GM21447 (cell line): ENCODE measurements around the gene ZNF548.

Source experiments
- ATAC-seq: cut with Tn5 transposase; IDR thresholded peaks from one replicate; pipeline ENCODE4 v1.9.1; 2021; ENCODE audit not compliant: unreplicated experiment

Gene ZNF548

GRCh38 chr19:57395710-57396109, 6.1 kb downstream of the ZNF548 start:
- ATAC-seq, result no peak

- no peak for ATAC-seq
Measured at GRCh38 chr19:57398868-57399267, 9.2 kb downstream of the ZNF548 start.

GRCh38 chr19:57403737-57404563, 14.3 kb downstream of the ZNF548 start:
- ATAC-seq, result no peak

GRCh38 chr19:57406516-57407123, 17.0 kb downstream of the ZNF548 start:
- no peak for ATAC-seq

GRCh38 chr19:57410877-57411671, 21.4 kb downstream of the ZNF548 start, which contains the start of gene ZNF17:
Gene ZNF17, plus strand, starts transcription at chr19:57411161. Its CDS starts 2,455 bp downstream, at chr19:57413616.
- peak; percentile 98 for ATAC-seq

DNA sequence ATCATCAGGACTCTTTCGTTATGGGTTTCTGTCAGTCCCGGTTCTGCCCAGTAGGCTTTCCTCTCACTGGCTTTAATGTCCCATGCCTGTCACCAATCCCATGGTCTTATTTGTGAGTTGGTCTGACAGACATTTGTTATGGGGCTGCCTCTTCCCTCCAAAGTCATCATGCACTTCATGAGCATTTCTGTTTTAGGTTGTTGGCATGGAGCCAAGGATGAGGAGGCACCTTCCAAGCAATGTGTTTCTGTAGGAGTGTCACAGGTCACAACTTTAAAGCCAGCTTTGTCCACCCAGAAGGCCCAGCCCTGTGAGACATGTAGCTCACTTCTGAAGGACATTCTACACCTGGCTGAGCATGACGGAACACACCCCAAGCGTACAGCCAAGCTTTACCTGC, 29.8 kb downstream of the ZNF548 start:
- no peak for ATAC-seq

DNA sequence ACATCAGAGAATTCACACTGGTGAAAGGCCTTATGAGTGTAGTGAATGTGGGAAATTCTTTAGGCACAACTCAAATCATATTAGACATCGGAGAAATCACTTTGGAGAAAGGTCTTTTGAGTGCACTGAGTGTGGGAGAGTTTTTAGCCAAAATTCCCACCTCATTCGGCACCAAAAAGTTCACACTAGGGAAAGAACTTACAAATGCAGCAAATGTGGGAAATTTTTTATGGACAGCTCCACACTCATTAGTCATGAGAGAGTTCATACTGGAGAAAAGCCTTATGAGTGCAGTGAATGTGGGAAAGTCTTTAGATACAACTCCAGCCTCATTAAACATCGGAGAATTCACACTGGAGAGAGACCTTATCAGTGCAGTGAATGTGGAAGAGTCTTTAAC, 31.4 kb downstream of the ZNF548 start:
- no peak for ATAC-seq

DNA sequence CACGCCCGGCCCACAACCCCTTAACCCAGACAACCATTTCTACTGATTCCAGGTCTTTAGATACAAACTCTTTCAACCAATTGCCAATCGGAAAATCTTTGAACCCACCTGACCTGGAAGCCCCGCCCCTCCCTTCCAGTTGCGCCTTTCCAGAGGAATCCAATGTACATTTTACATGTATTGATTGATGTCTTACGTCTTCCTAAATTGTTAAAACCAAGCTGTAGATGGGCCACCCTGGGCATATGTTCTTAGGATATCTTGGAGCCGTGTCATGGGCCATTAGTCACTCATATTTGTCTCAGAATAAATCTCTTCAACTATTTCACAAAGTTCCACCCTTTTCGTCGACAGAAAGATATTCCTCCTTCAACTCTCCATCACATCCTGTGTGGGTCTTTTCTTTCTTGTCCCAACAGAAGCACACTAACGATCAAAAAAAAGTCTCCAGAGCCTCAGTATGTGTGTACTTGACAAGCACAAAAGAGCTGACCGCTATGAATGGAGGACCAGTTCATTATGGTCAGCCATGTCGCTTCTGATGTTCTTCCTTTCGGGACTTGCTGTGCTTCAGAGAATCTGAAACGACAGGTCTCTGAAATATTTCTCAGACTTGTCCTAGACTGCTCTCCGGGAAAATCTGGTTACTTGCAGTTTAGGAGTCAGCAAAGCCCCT, 44.9 kb downstream of the ZNF548 start:
- ATAC-seq, result peak; percentile 11

DNA sequence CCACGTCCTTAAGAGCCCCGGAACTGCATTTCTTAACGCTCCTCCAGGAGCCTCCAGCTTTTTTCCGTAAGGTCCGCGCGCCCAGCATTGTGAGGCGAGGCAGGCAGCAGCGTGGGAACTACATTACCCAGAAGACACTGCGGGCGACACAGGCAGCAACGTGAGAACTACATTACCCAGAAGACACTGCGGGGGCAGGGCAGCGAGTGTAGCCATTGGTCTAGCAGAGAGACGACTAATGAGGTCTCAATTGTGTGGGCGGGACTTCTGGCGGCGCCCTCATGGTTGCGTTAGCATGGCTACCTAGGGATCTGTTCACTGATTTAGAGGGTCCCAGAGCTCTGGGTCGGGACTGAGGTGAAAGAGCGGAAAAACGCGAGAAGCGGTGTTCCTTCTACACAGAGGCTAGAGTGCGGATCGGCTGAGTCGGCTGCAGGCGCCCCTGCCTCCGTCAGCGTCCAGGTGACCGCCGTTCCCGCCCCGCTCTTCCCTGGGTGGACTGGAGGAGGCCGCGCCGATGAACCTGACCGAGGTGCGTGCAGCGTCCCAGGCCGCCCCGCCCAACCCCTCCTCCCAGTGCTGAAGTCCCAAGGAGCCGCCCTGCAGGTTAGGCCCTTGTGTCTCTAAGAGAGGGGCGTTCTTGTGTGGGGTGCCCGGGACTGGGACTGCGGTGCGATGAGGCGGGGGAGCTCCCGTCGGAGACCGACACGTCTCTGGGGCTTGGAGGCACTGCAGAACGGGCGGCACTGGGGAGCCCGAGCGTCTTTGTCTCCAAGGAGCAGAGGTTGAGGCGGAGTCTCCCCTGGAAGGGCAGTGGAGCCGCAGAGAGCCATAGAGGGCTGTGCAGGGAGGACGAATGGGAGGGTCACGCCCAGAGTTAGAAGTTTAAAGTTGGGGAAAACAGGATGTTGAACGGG, 45.7 kb downstream of the ZNF548 start, which contains the start of gene ZNF749:
TSS of gene ZNF749 (plus strand) at position 264 of the 917 bp plus-strand sequence. CDS start at position 518, 254 bp downstream.
- ATAC-seq, result peak; percentile 92

DNA sequence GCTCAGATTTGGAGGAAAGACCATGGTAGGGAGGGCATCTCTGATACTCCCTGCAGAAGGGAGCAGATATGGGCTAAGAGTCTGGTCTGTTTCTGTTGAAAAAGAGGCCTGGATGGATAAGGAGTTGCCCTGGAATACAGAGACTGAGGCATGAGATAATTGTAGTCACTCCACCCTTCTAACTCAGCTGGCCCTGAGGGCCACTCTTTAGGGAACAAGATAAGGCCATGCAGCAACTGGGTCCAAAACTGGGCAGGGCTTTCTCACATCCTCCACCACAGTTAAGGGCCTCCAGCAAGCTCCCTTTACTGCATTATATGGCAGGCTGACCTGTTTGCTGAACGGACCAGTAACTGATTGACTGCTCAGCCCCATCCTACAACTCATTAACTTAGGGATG, 46.8 kb downstream of the ZNF548 start:
- no peak for ATAC-seq

GRCh38 chr19:57437931-57438330, 48.3 kb downstream of the ZNF548 start:
- no peak for ATAC-seq

- ATAC-seq, result no peak
Measured at GRCh38 chr19:57438925-57439324, 49.3 kb downstream of the ZNF548 start.

DNA sequence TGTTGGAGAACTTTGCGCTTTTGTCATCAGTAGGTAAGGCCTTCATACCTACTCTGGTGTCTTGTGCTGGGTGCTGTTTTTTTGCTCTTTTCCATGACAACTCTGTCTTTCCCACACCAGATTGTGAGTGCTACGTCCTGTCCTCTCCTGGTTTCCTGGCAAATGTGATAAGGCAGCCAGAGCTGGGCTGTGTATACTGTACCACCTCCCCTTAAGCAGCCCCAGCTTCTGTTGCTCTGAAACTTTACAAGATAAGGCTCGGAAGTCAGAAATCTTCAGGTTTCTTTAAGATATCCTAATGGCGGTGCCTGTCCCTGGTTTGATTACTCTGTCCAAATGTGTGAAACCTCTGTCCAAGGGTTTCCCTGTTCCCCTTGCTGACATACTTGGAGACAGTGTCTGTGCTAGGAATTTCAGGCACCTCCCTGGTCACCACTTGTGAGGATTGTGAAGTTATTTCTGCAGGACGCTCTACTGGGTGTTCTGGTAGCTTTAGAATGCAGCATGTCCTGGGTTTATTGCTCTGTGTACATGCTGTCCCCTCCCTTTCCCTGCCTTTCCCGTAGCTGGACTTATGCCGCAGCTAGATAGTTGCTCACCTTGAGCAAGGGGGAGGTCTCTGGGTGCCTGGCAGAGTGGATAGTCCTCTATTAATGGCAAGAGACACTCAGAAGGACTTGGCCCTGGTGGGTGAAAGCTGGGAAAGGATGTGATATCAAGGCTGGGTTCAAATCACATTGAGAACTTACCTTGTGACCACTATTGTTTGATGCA, 52.5 kb downstream of the ZNF548 start:
- ATAC-seq, result no peak

- no peak for ATAC-seq
Measured at GRCh38 chr19:57443121-57443696, 53.6 kb downstream of the ZNF548 start.

DNA sequence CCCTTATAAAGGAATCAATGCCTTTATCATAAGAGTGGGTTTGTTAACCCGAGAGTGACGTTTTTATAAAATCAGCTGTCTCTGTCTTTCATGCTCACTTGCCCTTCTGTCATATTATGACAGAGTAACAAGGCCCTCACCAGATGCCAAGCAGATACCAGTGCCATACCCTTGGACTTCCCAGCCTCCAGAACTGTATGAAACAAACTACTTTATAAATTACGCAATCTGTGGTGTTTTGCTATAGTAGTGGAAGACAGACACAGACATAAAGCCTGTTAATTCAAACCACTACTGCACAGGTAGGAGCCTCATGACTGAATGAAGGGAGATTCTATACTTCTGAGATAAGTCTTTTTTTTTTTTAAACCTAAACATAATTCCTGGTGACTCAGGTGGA, 62.7 kb downstream of the ZNF548 start:
- ATAC-seq, result no peak
